Measurements from ENCODE around the gene ADNP2.

ADNP2 gene

GRCh38 chr18:80108739-80109675, at the start of gene ADNP2 (continued):
- TF ChIP-seq MYNN (tag by site-specific recombination; IDR thresholded peaks at IDR 0.05; ENCODE audit: borderline replicate concordance) = no peak
- no peak for TF ChIP-seq ZNF214 (tag by site-specific recombination; IDR thresholded peaks at IDR 0.05; ENCODE audit: borderline replicate concordance)
- no peak for TF ChIP-seq ZNF785 (tag by site-specific recombination; IDR thresholded peaks at IDR 0.05)
- no peak for TF ChIP-seq ZNF174 (tag by site-specific recombination; IDR thresholded peaks at IDR 0.05)
- TF ChIP-seq ZNF777 (tag by site-specific recombination; IDR thresholded peaks at IDR 0.05; ENCODE audit: borderline replicate concordance) = no peak
- peak; percentile 62; the same call in 1 of the 2 replicates for TF ChIP-seq ZNF692 (tag by site-specific recombination; IDR thresholded peaks at IDR 0.05)
- TF ChIP-seq, protein P1, sequence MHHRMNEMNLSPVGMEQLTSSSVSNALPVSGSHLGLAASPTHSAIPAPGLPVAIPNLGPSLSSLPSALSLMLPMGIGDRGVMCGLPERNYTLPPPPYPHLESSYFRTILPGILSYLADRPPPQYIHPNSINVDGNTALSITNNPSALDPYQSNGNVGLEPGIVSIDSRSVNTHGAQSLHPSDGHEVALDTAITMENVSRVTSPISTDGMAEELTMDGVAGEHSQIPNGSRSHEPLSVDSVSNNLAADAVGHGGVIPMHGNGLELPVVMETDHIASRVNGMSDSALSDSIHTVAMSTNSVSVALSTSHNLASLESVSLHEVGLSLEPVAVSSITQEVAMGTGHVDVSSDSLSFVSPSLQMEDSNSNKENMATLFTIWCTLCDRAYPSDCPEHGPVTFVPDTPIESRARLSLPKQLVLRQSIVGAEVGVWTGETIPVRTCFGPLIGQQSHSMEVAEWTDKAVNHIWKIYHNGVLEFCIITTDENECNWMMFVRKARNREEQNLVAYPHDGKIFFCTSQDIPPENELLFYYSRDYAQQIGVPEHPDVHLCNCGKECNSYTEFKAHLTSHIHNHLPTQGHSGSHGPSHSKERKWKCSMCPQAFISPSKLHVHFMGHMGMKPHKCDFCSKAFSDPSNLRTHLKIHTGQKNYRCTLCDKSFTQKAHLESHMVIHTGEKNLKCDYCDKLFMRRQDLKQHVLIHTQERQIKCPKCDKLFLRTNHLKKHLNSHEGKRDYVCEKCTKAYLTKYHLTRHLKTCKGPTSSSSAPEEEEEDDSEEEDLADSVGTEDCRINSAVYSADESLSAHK (tag by site-specific recombination; IDR thresholded peaks at IDR 0.05) = no peak; the same call in 1 of the 2 replicates
- no peak for TF ChIP-seq HOXC10 (CRISPR knock-in tag; IDR thresholded peaks at IDR 0.05)
- no peak for TF ChIP-seq ZNF560 (tag by site-specific recombination; IDR thresholded peaks at IDR 0.05; ENCODE audit: borderline replicate concordance)
- no peak for TF ChIP-seq ZBTB44 (tag by site-specific recombination; IDR thresholded peaks at IDR 0.05)
- TF ChIP-seq ZIC2 (tag by site-specific recombination; IDR thresholded peaks at IDR 0.05) = peak; percentile 32; the same call in 1 of the 2 replicates
- 0 out of 2 replicates have a peak, but pooled peaks have one; percentile 26 for TF ChIP-seq ZFHX2 (tag by site-specific recombination; conservative IDR thresholded peaks at IDR 0.05)
- no peak for TF ChIP-seq ZNF670 (tag by site-specific recombination; IDR thresholded peaks at IDR 0.05; ENCODE audit: low read depth)
- no peak for TF ChIP-seq ZNF26 (tag by site-specific recombination; IDR thresholded peaks at IDR 0.05)
- peak; percentile 96 for TF ChIP-seq ZNF629 (tag by site-specific recombination; IDR thresholded peaks at IDR 0.05)
- TF ChIP-seq, protein P2, sequence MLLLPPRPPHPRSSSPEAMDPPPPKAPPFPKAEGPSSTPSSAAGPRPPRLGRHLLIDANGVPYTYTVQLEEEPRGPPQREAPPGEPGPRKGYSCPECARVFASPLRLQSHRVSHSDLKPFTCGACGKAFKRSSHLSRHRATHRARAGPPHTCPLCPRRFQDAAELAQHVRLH (tag by site-specific recombination; IDR thresholded peaks at IDR 0.05) = no peak
- peak; percentile 92 for TF ChIP-seq ZBTB21 (tag by site-specific recombination; IDR thresholded peaks at IDR 0.05)
- TF ChIP-seq ZNF155 (tag by site-specific recombination; IDR thresholded peaks at IDR 0.05) = no peak
- TF ChIP-seq ZNF639 (tag by site-specific recombination; IDR thresholded peaks at IDR 0.05) = no peak
- TF ChIP-seq, protein P3, sequence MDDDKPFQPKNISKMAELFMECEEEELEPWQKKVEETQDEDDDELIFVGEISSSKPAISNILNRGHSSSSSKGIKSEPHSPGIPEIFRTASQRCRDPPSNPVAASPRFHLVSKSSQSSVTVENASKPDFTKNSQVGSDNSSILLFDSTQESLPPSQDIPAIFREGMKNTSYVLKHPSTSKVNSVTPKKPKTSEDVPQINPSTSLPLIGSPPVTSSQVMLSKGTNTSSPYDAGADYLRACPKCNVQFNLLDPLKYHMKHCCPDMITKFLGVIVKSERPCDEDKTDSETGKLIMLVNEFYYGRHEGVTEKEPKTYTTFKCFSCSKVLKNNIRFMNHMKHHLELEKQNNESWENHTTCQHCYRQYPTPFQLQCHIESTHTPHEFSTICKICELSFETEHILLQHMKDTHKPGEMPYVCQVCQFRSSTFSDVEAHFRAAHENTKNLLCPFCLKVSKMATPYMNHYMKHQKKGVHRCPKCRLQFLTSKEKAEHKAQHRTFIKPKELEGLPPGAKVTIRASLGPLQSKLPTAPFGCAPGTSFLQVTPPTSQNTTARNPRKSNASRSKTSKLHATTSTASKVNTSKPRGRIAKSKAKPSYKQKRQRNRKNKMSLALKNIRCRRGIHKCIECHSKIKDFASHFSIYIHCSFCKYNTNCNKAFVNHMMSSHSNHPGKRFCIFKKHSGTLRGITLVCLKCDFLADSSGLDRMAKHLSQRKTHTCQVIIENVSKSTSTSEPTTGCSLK (tag by site-specific recombination; IDR thresholded peaks at IDR 0.05) = no peak
- TF ChIP-seq ZBTB1 (tag by site-specific recombination; IDR thresholded peaks at IDR 0.05) = no peak
- no peak for TF ChIP-seq ZNF426 (tag by site-specific recombination; IDR thresholded peaks at IDR 0.05)
- no peak for TF ChIP-seq ZNF175 (tag by site-specific recombination; IDR thresholded peaks at IDR 0.05)
- TF ChIP-seq PRDM1 (tag by site-specific recombination; IDR thresholded peaks at IDR 0.05) = 0 out of 2 replicates have a peak, but pooled peaks have one; percentile 10
- TF ChIP-seq ZNF830 (tag by site-specific recombination; IDR thresholded peaks at IDR 0.05; ENCODE audit: low read depth) = no peak

Data from HEK293 (cell line).